Colonic mucosa (tissue), 4 donors: ENCODE measurements around the gene EVA1A. TPM values are rescaled to one million over a fixed set of nuclear protein-coding genes. Genes with fewer than 3 reads are reported as not detected.

ENCODE experiments used
- DNase-seq: peaks from one replicate; pipeline ENCODE4 v3.0.0-alpha.2; 2020
- H3K27ac ChIP-seq: fragments of 200-600 bp; one replicate; pipeline ENCODE4 v1.8.0; 2021
- H3K27me3 ChIP-seq: fragments of 200-600 bp; one replicate; pipeline ENCODE4 v1.8.0; 2021
- H3K36me3 ChIP-seq: fragments of 200-600 bp; one replicate; pipeline ENCODE4 v1.8.0; 2021
- H3K4me1 ChIP-seq: fragments of 200-600 bp; one replicate; pipeline ENCODE4 v1.8.0; 2021; ENCODE audit warnings: mild to moderate bottlenecking
- H3K4me3 ChIP-seq: fragments of 200-600 bp; one replicate; pipeline ENCODE4 v1.8.0; 2021
- H3K9ac ChIP-seq, 2 donors: one replicate each; pipeline ENCODE4 v1.7.0; 2013; ENCODE audit warnings: control low read depth in 2 of 2, low read depth in 2 of 2, low read length in 2 of 2
- H3K9me3 ChIP-seq: fragments of 200-600 bp; one replicate; pipeline ENCODE4 v1.8.0; 2021
- intact Hi-C: fragments of 100-400 bp; cut with DNase I; formaldehyde crosslinking; loops from one replicate; pipeline ENCODE4 v1.14.1; 2022
- total RNA-seq, 2 donors: library from RNA; stranded (reverse); fragmentation: NEBNext Ultra II Directional in 1 of 2; extraction: Animal tissue kit (Norgen Biotek cat#: 25700) in 1 of 2; gene quantifications; one replicate each; pipeline ENCODE4 v1.2.1, GENCODE V29; 2021
- TF ChIP-seq, protein P1 (sequence below): fragments of 200-600 bp; IDR thresholded peaks from one replicate; pipeline ENCODE4 v1.8.0; 2022; ENCODE audit warnings: antibody characterized with exemption, mild to moderate bottlenecking
- donor health status: healthy.
- donor health status: DM: no; HTN: no; CAD: no.
- donor health status: DM: no; HTN: no; CAD: no.

The EVA1A gene
- total RNA-seq, 2 donors from 2014 or later, result 0.25 to 0.77 TPM

- DNase-seq, result no peak
- H3K27me3 ChIP-seq, result no peaks in the 10 kb centered on the region
Observed at GRCh38 chr2:75602724-75603342, 42.1 kb upstream of the EVA1A start.

DNA sequence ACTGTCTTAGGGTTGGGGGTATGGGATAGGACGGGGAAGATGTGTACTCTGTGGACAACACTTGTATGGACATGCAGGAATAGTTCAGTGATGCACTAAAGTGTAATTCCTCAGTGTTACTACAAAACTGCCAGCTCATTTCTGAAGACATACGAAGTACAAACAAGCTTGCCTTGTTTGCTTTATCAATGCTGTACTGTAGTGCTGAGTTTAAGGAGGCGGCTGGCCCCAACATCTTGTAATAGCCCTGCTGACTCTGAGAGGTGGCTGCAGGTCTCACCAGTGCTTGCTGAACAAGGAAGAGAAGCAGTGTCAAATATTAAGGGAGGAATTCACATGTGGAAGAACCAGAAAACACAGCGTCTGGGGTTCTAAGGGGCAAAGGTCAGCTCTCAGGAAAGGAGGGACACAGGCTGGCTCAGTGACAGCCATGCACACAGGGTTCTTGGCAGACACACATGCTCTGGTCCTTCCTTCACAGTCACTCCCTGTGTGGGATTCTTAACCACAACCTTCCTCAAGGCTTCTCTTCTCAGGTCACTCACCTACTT lies 39.8 kb upstream of the EVA1A start:
- no peaks in the 10 kb centered on the region for H3K27me3 ChIP-seq
- TF ChIP-seq, protein P1, sequence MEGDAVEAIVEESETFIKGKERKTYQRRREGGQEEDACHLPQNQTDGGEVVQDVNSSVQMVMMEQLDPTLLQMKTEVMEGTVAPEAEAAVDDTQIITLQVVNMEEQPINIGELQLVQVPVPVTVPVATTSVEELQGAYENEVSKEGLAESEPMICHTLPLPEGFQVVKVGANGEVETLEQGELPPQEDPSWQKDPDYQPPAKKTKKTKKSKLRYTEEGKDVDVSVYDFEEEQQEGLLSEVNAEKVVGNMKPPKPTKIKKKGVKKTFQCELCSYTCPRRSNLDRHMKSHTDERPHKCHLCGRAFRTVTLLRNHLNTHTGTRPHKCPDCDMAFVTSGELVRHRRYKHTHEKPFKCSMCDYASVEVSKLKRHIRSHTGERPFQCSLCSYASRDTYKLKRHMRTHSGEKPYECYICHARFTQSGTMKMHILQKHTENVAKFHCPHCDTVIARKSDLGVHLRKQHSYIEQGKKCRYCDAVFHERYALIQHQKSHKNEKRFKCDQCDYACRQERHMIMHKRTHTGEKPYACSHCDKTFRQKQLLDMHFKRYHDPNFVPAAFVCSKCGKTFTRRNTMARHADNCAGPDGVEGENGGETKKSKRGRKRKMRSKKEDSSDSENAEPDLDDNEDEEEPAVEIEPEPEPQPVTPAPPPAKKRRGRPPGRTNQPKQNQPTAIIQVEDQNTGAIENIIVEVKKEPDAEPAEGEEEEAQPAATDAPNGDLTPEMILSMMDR, result no peak
- intact Hi-C loops, result no loop called here
- H3K4me3 ChIP-seq, result no peak overlapping the region
- DNase-seq, result no peak
- no peaks in the 10 kb centered on the region for H3K36me3 ChIP-seq
- H3K9ac ChIP-seq, result no peak overlapping the region
- no peaks in the 10 kb centered on the region for H3K4me1 ChIP-seq
- H3K9me3 ChIP-seq, result no peaks in the 10 kb centered on the region
- H3K27ac ChIP-seq, result no peak overlapping the region

More at GRCh38 chr2:75602724-75603342, 42.1 kb upstream of the EVA1A start:
- Histone ChIP-seq H3K9me3 (no peaks in the 10 kb centered on the region), H3K27ac (no peak overlapping the region), H3K36me3 (no peaks in the 10 kb centered on the region), H3K9ac (no peak overlapping the region), H3K4me3 (no peak overlapping the region), H3K4me1 (no peaks in the 10 kb centered on the region)
- intact Hi-C loops, result no loop called here
- TF ChIP-seq, protein P1, result no peak

DNA sequence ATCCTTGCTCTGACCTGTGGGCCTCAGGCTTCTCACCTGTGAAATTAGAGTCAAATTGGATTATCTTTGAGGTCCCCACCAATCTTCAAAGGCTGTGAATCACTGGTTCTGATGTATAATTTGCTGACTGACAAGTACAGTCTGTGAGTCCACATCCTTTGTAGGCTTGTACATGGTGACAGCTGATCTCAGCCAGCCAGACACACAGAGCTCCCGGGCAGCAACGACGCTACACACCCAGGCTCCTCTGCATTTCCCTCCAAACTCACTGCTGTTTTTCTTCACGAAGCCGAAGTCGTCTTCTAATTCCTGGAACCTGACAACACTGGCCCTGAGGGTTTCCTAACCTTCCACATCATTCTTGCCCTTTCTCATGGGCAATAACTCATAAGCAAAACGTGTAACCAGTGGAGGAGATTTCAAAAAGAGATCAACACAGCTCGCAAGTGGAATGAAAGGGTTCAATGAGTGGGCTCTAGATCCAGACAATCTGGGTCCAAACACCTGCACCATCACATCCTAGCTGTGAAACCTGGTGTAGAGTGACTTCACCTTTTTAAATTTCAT lies 37.9 kb upstream of the EVA1A start:
- no peaks in the 10 kb centered on the region for H3K9me3 ChIP-seq
- no peak overlapping the region for H3K9ac ChIP-seq
- H3K27ac ChIP-seq, result no peak overlapping the region
- no peak overlapping the region for H3K4me3 ChIP-seq
- TF ChIP-seq, protein P1, result no peak
- no peaks in the 10 kb centered on the region for H3K27me3 ChIP-seq
- H3K4me1 ChIP-seq, result no peaks in the 10 kb centered on the region
- intact Hi-C loops, result no loop called here
- H3K36me3 ChIP-seq, result no peaks in the 10 kb centered on the region
- no peak for DNase-seq

DNA sequence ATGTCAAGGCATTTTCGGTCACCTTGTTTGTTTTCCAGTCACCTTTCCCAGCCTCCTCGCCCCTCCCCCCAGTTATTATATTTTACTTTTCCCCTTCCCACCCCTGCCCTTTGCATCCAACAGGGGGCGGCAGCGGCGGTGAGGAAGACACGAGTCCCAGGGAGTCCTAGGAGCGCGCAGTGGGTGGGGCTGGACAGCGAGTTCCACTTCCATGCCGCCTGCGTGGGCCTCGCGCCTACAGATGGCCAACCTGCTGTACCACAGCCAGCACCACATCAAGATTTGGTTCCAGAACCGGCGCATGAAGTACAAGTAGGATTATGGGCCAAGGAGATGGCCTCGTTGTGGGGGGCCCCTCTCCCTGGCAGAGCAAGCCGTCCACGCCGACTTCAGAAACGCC lies 37.2 kb upstream of the EVA1A start:
- DNase-seq, result no peak
- Histone ChIP-seq H3K36me3 (no peaks in the 10 kb centered on the region), H3K9me3 (no peaks in the 10 kb centered on the region), H3K4me3 (no peak overlapping the region), H3K9ac (no peak overlapping the region), H3K27ac (no peak overlapping the region), H3K27me3 (no peaks in the 10 kb centered on the region), H3K4me1 (no peaks in the 10 kb centered on the region)
- intact Hi-C loops, result no loop called here
- TF ChIP-seq, protein P1, result no peak

- intact Hi-C loops, result no loop called here
- DNase-seq, result no peak
- no peaks in the 10 kb centered on the region for H3K4me1 ChIP-seq
- no peak overlapping the region for H3K9ac ChIP-seq
- no peaks in the 10 kb centered on the region for H3K9me3 ChIP-seq
- TF ChIP-seq, protein P1, result no peak
- no peaks in the 10 kb centered on the region for H3K27me3 ChIP-seq
- H3K4me3 ChIP-seq, result no peak overlapping the region
- H3K36me3 ChIP-seq, result no peaks in the 10 kb centered on the region
- no peak overlapping the region for H3K27ac ChIP-seq
Observed at GRCh38 chr2:75596784-75597183, 36.0 kb upstream of the EVA1A start.
